ENCODE measurements around the gene TMEM92.
"Not testable (repeated sequence)": the region's sequence is repeated elsewhere in the genome, so short reads cannot be mapped to it uniquely, and the experiment has no call there.

Gene TMEM92

DNA sequence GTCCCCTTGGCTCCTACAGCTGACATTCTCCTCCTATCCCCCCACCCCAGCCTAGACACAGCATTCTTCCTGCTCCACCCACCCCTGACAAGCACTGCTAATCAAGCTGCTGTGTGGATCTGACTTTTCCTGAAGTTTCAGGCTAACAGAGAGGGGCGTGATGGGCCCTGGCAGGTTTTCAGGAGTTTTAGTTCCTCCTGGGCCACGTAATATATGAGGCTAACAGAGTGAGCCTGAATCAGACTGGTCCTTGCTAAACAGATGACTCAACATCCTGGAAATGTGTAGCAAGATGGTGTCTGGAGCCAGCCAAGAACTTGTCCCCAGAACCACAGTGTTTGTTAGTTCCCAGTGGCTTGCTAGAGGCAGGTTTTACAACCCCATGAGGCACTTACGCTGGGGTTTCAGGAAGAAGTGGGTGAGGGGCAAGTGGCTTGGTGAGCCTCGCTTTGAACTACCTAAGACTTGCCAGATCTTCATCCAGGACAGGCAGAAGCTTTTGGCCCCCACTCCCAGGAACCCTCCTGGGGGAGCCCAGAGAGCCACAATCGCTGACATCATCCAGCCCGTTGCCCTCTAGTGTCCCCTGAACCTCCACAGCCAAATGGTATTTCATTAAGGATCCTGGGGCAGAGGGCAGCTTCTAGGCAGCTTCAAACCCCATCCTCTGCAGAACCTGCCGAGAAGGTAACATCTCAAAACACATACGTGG lies 15.9 kb downstream of the TMEM92 start:
- Histone ChIP-seq H3K27me3 (ENCODE audit: insufficient read depth, low read length) (no peaks in the 10 kb centered on the region), H3K27ac (ENCODE audit: low read depth, low read length) (no peak overlapping the region), H3K36me3 (ENCODE audit: insufficient read depth, low read length) (no peaks in the 10 kb centered on the region), H3K4me1 (ENCODE audit: insufficient read depth, low read length) (0 out of 2 replicates have a peak, but pooled peaks cover 9% of the 10 kb centered on the region), H3K9ac (ENCODE audit: low read depth, low read length) (no peak overlapping the region), H3K4me3 (ENCODE audit: low read length) (no peak overlapping the region), H3K9me3 (ENCODE audit: insufficient read depth, low read depth, low read length) (no peaks in the 10 kb centered on the region)
- 78% methylated on average over 8 of the region's 8 CpGs for WGBS

DNA sequence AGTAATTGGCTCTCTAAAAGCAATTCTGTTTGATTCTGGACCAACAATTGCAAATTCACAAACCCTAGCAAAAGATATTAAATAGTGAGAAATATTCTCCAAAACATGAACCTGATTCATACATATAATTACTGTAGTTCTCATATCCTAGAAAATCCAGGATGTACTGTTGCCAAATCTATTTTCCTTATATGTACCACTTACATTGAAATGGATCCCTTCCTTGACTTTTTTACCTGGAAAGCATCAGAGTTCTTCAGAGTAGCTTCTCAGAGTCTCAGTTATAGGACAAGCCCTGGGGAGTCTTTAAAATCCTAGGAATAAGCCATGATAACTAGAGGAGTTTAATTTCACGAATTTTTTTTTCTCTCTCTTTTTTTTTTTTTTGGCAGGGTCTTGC lies 16.7 kb downstream of the TMEM92 start:
- H3K9me3 ChIP-seq (ENCODE audit: insufficient read depth, low read depth, low read length): no peaks in the 10 kb centered on the region
- H3K4me1 ChIP-seq (ENCODE audit: insufficient read depth, low read length): 0 out of 2 replicates have a peak, but pooled peaks cover 9% of the 10 kb centered on the region
- no peaks in the 10 kb centered on the region for H3K27me3 ChIP-seq (ENCODE audit: insufficient read depth, low read length)
- H3K36me3 ChIP-seq (ENCODE audit: insufficient read depth, low read length): no peaks in the 10 kb centered on the region
- 89% methylated on average over 1 of the region's 1 CpG for WGBS
- H3K4me3 ChIP-seq (ENCODE audit: low read length): no peak overlapping the region
- H3K27ac ChIP-seq (ENCODE audit: low read depth, low read length): no peak overlapping the region
- no peak overlapping the region for H3K9ac ChIP-seq (ENCODE audit: low read depth, low read length)

DNA sequence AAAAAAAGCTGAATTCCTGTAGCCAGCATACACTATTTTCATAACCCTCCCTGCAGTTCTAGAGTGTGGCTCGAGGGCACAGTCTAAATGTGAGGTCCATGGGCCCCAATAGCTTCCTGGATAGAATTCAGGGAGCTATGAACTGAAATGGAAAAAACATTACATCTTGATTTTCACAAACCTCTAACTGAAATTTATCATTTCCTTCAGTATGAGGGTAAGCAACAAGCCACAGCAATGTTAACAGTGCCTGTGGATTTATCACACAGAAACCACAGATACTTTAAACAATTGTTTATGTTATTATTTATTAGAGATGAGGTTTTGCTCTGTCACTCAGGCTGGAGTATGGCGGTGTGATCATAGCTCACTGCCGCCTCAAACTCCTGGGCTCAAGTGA lies 18.2 kb downstream of the TMEM92 start:
- Histone ChIP-seq H3K9me3 (ENCODE audit: insufficient read depth, low read depth, low read length) (no peaks in the 10 kb centered on the region), H3K4me3 (ENCODE audit: low read length) (no peak overlapping the region), H3K9ac (ENCODE audit: low read depth, low read length) (no peak overlapping the region), H3K36me3 (ENCODE audit: insufficient read depth, low read length) (no peaks in the 10 kb centered on the region), H3K27me3 (ENCODE audit: insufficient read depth, low read length) (no peaks in the 10 kb centered on the region), H3K27ac (ENCODE audit: low read depth, low read length) (no peak overlapping the region), H3K4me1 (ENCODE audit: insufficient read depth, low read length) (0 out of 2 replicates have a peak, but pooled peaks cover 9% of the 10 kb centered on the region)
- 70% methylated on average over 1 of the region's 3 CpGs for whole genome bisulfite sequencing

DNA sequence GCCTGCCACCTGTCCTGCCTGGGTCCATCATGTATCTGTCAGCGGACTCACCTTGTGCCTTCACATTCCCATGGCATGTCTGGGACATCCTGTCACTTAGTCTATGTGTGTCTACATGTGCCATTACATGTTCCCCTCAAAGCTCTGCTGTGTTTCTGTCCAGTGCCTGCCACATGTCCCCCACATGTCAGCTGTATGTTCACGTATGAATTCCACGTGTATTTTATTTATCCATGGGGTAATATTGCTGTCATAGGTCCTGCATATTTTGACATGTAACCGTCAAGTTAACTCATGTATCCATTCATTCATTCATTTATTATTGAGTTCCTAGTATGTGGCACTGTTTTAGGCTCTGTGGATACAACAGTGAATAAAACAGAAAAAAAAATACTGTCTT lies 20.8 kb downstream of the TMEM92 start:
- Histone ChIP-seq H3K27ac (ENCODE audit: low read depth, low read length) (no peak overlapping the region), H3K4me3 (ENCODE audit: low read length) (no peak overlapping the region), H3K4me1 (ENCODE audit: insufficient read depth, low read length) (0 out of 2 replicates have a peak, but pooled peaks cover 7% of the 10 kb centered on the region), H3K9me3 (ENCODE audit: insufficient read depth, low read depth, low read length) (no peaks in the 10 kb centered on the region), H3K27me3 (ENCODE audit: insufficient read depth, low read length) (no peaks in the 10 kb centered on the region), H3K36me3 (ENCODE audit: insufficient read depth, low read length) (no peaks in the 10 kb centered on the region), H3K9ac (ENCODE audit: low read depth, low read length) (no peak overlapping the region)
- WGBS: 93% methylated on average over 2 of the region's 4 CpGs

DNA sequence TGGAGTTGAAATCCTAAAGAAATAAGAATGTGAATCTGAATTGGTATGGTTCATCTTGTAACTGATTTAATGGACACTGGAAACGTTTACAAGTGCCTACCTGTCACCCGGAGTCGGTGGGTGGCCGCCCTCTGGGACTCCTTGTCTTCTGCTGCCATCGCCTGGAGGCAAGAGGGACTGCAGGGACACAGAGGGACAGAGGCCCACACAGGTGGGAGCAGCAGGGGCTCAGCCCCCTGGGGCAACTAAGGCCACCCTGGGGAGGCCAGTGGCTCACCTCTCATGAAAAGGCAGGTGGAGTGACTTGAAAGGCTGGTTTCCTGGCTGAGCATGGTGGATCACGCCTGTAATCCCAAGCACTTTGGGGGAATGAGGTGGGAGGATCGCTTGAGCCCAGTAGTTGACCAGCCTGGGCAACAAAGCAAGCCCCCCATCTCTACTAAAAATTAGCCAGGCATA lies 23.2 kb downstream of the TMEM92 start:
- Histone ChIP-seq H3K27me3 (ENCODE audit: insufficient read depth, low read length) (peaks cover 3% of the 10 kb centered on the region; the same call in 1 of the 2 replicates), H3K36me3 (ENCODE audit: insufficient read depth, low read length) (no peaks in the 10 kb centered on the region), H3K4me1 (ENCODE audit: insufficient read depth, low read length) (no peaks in the 10 kb centered on the region), H3K4me3 (ENCODE audit: low read length) (no peak overlapping the region), H3K9me3 (ENCODE audit: insufficient read depth, low read depth, low read length) (no peaks in the 10 kb centered on the region), H3K27ac (ENCODE audit: low read depth, low read length) (no peak overlapping the region), H3K9ac (ENCODE audit: low read depth, low read length) (no peak overlapping the region)
- WGBS: 7% methylated on average over 6 of the region's 7 CpGs

DNA sequence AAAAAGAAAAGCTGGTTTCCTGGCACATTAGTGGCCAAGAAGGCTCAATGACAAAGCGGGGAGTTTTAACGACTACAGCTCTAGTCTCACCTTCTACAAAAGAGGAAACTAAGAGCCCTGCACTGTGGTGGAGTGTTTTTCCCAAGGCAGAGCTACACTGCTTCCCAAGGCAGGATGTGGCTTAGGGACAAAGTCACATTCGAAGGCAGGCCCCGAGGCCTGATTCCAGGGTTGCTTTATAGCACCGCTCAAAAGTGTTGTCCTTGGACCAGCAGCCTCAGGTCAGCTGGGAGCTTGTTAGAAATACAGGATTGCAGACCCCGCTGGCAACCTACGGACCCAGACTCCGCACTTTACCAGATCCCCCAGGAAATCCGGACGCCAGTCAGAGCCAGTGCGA lies 23.8 kb downstream of the TMEM92 start:
- H3K36me3 ChIP-seq (ENCODE audit: insufficient read depth, low read length): no peaks in the 10 kb centered on the region
- WGBS: 82% methylated on average over 11 of the region's 11 CpGs
- no peaks in the 10 kb centered on the region for H3K9me3 ChIP-seq (ENCODE audit: insufficient read depth, low read depth, low read length)
- no peak overlapping the region for H3K9ac ChIP-seq (ENCODE audit: low read depth, low read length)
- no peaks in the 10 kb centered on the region for H3K4me1 ChIP-seq (ENCODE audit: insufficient read depth, low read length)
- peaks cover 7% of the 10 kb centered on the region; the same call in 1 of the 2 replicates for H3K27me3 ChIP-seq (ENCODE audit: insufficient read depth, low read length)
- H3K27ac ChIP-seq (ENCODE audit: low read depth, low read length): no peak overlapping the region
- no peak overlapping the region for H3K4me3 ChIP-seq (ENCODE audit: low read length)

DNA sequence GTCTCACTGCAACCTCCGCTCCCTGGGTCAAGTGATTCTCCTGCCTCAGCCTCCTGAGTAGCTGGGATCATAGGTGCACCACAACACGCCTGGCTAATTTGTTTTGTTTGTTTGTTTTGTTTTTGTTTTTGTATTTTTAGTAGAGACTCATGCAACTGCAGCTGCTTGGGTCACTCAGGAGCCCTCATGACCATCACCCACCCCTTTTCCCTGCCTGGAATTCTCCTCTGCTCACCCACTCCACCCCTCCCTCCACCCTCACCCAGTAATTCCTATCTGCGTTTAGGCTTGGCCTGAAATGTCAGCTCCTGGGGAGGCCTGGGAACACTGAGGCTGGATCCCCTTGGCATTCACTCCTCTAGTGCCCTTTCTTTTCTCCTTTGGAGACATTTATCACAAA lies 25.5 kb downstream of the TMEM92 start:
- Histone ChIP-seq H3K27ac (ENCODE audit: low read depth, low read length) (no peak overlapping the region), H3K9ac (ENCODE audit: low read depth, low read length) (no peak overlapping the region), H3K27me3 (ENCODE audit: insufficient read depth, low read length) (peaks cover 7% of the 10 kb centered on the region; the same call in 1 of the 2 replicates), H3K9me3 (ENCODE audit: insufficient read depth, low read depth, low read length) (no peaks in the 10 kb centered on the region), H3K4me3 (ENCODE audit: low read length) (no peak overlapping the region), H3K36me3 (ENCODE audit: insufficient read depth, low read length) (no peaks in the 10 kb centered on the region), H3K4me1 (ENCODE audit: insufficient read depth, low read length) (peaks cover 5% of the 10 kb centered on the region)
- WGBS: 81% methylated on average over 3 of the region's 3 CpGs

DNA sequence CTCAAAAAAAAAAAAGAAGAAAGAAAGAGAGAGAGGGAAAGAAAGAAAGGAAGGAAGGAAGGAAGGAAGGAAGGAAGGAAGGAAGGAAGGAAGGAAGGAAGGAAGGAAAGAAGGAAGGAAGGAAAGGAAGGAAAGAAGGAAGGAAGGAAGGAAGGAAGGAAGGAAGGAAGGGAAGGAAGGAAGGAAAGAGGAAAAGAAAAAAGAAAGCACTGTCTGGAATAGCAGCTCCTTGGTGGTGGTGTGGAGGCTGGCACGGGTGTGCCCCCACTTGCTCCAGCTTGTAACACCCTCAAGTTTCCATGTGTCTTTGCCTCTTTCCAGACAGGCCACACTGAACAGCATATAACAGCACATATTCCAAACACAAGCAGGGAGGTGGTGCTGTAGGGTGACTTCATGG lies 26.6 kb downstream of the TMEM92 start:
- not testable (repeated sequence) for H3K4me3 ChIP-seq (ENCODE audit: low read length); H3K9ac ChIP-seq (ENCODE audit: low read depth, low read length); H3K36me3 ChIP-seq (ENCODE audit: insufficient read depth, low read length); H3K4me1 ChIP-seq (ENCODE audit: insufficient read depth, low read length); H3K27ac ChIP-seq (ENCODE audit: low read depth, low read length); H3K27me3 ChIP-seq (ENCODE audit: insufficient read depth, low read length); H3K9me3 ChIP-seq (ENCODE audit: insufficient read depth, low read depth, low read length)
- 89% methylated on average over 1 of the region's 1 CpG for WGBS

DNA sequence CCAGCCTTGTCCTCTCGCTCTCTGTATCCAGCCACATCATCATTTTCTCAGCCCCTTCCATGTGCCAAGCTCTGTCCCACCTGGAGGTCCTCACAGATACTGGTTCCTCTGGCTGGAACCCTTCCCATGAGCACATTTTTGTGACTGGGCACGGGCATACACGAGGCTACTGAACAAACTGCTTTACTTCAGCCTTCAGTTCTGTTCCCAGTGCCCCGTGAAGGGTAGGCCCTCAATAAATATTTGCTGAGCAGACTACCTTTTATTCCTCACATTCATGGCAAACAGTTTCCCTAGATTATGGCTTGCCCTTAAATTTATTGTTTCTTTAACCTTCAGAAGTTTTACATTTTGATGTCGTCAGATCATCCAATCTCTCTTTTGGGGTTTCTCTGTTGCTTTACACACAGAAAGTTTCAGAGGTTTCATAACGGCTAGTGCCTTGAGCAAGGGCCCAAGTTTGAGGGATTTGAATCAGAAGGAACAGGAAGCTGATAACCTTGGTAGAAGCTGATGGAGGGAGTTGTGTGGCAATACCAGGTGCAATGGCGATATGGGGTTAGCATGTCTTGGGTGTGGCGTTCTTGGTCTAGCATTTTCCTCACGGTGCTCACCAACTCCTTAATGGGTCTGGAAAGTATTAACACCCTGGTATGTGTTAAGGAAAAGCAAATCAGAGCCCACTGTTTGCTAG lies 27.8 kb downstream of the TMEM92 start:
- Histone ChIP-seq H3K4me1 (ENCODE audit: insufficient read depth, low read length) (peaks cover 5% of the 10 kb centered on the region), H3K4me3 (ENCODE audit: low read length) (no peak overlapping the region), H3K36me3 (ENCODE audit: insufficient read depth, low read length) (no peaks in the 10 kb centered on the region), H3K27ac (ENCODE audit: low read depth, low read length) (no peak overlapping the region), H3K9me3 (ENCODE audit: insufficient read depth, low read depth, low read length) (no peaks in the 10 kb centered on the region), H3K27me3 (ENCODE audit: insufficient read depth, low read length) (peaks cover 7% of the 10 kb centered on the region; the same call in 1 of the 2 replicates), H3K9ac (ENCODE audit: low read depth, low read length) (no peak overlapping the region)
- WGBS: 94% methylated on average over 9 of the region's 9 CpGs

DNA sequence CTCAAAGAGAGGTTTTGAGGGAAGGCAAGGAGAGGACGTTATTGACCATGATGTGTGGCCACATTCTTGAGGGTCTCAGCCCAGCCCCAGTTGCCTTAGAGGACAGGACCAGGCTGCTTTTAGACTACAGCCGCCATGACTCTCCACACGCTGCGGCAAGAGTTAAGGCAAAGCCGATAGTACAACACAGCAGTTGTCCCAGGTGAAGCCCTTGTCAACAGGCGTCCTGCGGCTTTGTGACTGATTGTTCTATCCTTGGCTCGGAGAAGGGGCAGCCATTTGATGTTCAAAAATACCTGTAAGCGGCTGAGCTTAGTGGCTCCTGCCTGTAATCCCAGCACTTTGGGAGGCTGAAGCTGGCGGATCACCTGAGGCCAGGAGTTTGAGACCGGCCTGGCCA lies 28.8 kb downstream of the TMEM92 start:
- no peak overlapping the region for H3K4me3 ChIP-seq (ENCODE audit: low read length)
- H3K4me1 ChIP-seq (ENCODE audit: insufficient read depth, low read length): peaks cover 5% of the 10 kb centered on the region
- no peaks in the 10 kb centered on the region for H3K36me3 ChIP-seq (ENCODE audit: insufficient read depth, low read length)
- H3K27ac ChIP-seq (ENCODE audit: low read depth, low read length): no peak overlapping the region
- 77% methylated on average over 11 of the region's 11 CpGs for WGBS
- H3K9me3 ChIP-seq (ENCODE audit: insufficient read depth, low read depth, low read length): no peaks in the 10 kb centered on the region
- no peak overlapping the region for H3K9ac ChIP-seq (ENCODE audit: low read depth, low read length)
- peaks cover 7% of the 10 kb centered on the region; the same call in 1 of the 2 replicates for H3K27me3 ChIP-seq (ENCODE audit: insufficient read depth, low read length)

DNA sequence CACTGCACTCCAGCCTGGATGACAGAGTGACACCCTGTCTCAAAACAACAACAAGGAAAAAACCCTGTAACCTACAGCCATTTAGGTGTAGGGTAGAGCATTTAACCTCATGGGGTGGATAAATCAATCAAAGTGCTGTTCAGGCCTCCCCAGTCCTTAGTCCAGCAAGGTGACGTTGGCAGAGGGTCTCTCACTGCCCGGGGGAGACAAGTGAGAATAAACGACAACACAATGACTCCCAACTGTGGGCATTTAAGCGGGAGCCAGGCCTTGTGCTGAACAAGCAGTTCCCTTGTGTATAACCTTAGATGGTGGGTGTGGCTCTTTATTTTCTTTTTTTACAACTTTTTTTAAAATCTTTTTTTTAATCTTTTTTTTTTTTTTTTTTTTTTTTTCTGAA lies 29.3 kb downstream of the TMEM92 start:
- no peak overlapping the region for H3K9ac ChIP-seq (ENCODE audit: low read depth, low read length)
- H3K4me1 ChIP-seq (ENCODE audit: insufficient read depth, low read length): peaks cover 5% of the 10 kb centered on the region
- peaks cover 7% of the 10 kb centered on the region; the same call in 1 of the 2 replicates for H3K27me3 ChIP-seq (ENCODE audit: insufficient read depth, low read length)
- H3K27ac ChIP-seq (ENCODE audit: low read depth, low read length): peak overlapping the region; percentile 30; the same call in 1 of the 2 replicates
- H3K9me3 ChIP-seq (ENCODE audit: insufficient read depth, low read depth, low read length): no peaks in the 10 kb centered on the region
- no peaks in the 10 kb centered on the region for H3K36me3 ChIP-seq (ENCODE audit: insufficient read depth, low read length)
- no peak overlapping the region for H3K4me3 ChIP-seq (ENCODE audit: low read length)
- 69% methylated on average over 4 of the region's 4 CpGs for WGBS

Data from HUES64 (cell line).